GM23338 (cell line): ENCODE results near the gene FDXR. TPM values are rescaled to one million over a fixed set of nuclear protein-coding genes. Genes with fewer than 3 reads are reported as not detected.

ENCODE experiments used
- ATAC-seq: fragments of 200-7000 bp; cut with Tn5 transposase; 3 replicates; pipeline ENCODE4 v1.9.1; 2020
- DNase-seq: peaks from one replicate; pipeline ENCODE4 v3.0.0-alpha.2; 2015; ENCODE audit warnings: low spot score
- H2AFZ ChIP-seq: fragments of 200-600 bp; sonication (generic); 2 replicates; pipeline ENCODE4 v1.8.0; 2016; ENCODE audit warnings: antibody characterized with exemption, mild to moderate bottlenecking, moderate library complexity
- H3F3A ChIP-seq: fragments of 200-600 bp; sonication (generic); replicated peaks from 2 replicates; pipeline ENCODE4 v1.8.0; 2017; ENCODE audit warnings: antibody characterized with exemption, mixed run types, low read depth
- H3K27ac ChIP-seq: fragments of 200-600 bp; sonication (generic); 2 replicates; pipeline ENCODE4 v1.6.1; 2016; ENCODE audit warnings: low read depth
- H3K27me3 ChIP-seq: fragments of 200-600 bp; sonication (generic); 2 replicates; pipeline ENCODE4 v1.8.0; 2016; ENCODE audit warnings: mild to moderate bottlenecking, mixed run types, moderate library complexity; ENCODE audit not compliant: insufficient read depth
- H3K36me3 ChIP-seq: fragments of 200-600 bp; sonication (generic); 2 replicates; pipeline ENCODE4 v1.8.0; 2016; ENCODE audit warnings: mild to moderate bottlenecking; ENCODE audit not compliant: insufficient read depth
- H3K4me1 ChIP-seq: fragments of 200-600 bp; sonication (generic); 2 replicates; pipeline ENCODE4 v1.8.0; 2016; ENCODE audit warnings: mild to moderate bottlenecking, moderate library complexity; ENCODE audit not compliant: insufficient read depth
- H3K4me2 ChIP-seq: fragments of 200-600 bp; sonication (generic); 2 replicates; pipeline ENCODE4 v1.7.1; 2017; ENCODE audit warnings: mixed run types
- H3K4me3 ChIP-seq: fragments of 200-600 bp; sonication (generic); 2 replicates; pipeline ENCODE4 v1.6.1; 2016; ENCODE audit warnings: mixed run types
- H3K79me2 ChIP-seq: fragments of 200-600 bp; sonication (generic); replicated peaks from 2 replicates; pipeline ENCODE4 v1.8.0; 2017; ENCODE audit warnings: mild to moderate bottlenecking; ENCODE audit not compliant: insufficient read depth
- H3K9me2 ChIP-seq: fragments of 200-600 bp; sonication (generic); 2 replicates; pipeline ENCODE4 v1.8.0; 2017; ENCODE audit not compliant: insufficient read depth
- H4K20me1 ChIP-seq: fragments of 200-600 bp; sonication (generic); replicated peaks from 2 replicates; pipeline ENCODE4 v1.8.0; 2017; ENCODE audit warnings: mild to moderate bottlenecking; ENCODE audit not compliant: insufficient read depth
- H3K27ac Mint-ChIP-seq: 2 replicates; pipeline ENCODE4 v1.8.0; 2020; ENCODE audit warnings: inconsistent platforms, mild to moderate bottlenecking, moderate library complexity, mixed read lengths
- H3K27me3 Mint-ChIP-seq: 3 replicates; pipeline ENCODE4 v1.8.0; 2022; ENCODE audit warnings: low read depth, mild to moderate bottlenecking, moderate library complexity, mixed read lengths, inconsistent platforms; ENCODE audit not compliant: insufficient read depth, poor library complexity
- H3K36me3 Mint-ChIP-seq: 3 replicates; pipeline ENCODE4 v1.8.0; 2021; ENCODE audit warnings: low read depth, mild to moderate bottlenecking, inconsistent platforms, moderate library complexity, mixed read lengths
- H3K4me1 Mint-ChIP-seq: 3 replicates; pipeline ENCODE4 v1.8.0; 2020; ENCODE audit warnings: mild to moderate bottlenecking, inconsistent platforms, mixed read lengths
- H3K4me3 Mint-ChIP-seq: 3 replicates; pipeline ENCODE4 v1.8.0; 2021; ENCODE audit warnings: moderate library complexity, mild to moderate bottlenecking, inconsistent platforms, mixed read lengths
- H3K9me3 Mint-ChIP-seq: 3 replicates; pipeline ENCODE4 v1.8.0; 2020; ENCODE audit warnings: moderate library complexity, mild to moderate bottlenecking, inconsistent platforms, mixed read lengths
- CREB1 ChIP-seq: fragments of 250-450 bp; sonication (Bioruptor Pico); IDR thresholded peaks from 2 replicates; pipeline ENCODE4 v1.5.0; 2020; ENCODE audit warnings: low read depth, mild to moderate bottlenecking, moderate library complexity
- EZH2 ChIP-seq: fragments of 200-600 bp; sonication (generic); IDR thresholded peaks from one replicate; pipeline ENCODE4 v1.8.0; 2017; ENCODE audit warnings: antibody characterized with exemption, mild to moderate bottlenecking, low read depth; ENCODE audit not compliant: unreplicated experiment
- JUNB ChIP-seq: IDR thresholded peaks from one replicate; pipeline ENCODE4 v1.6.1; 2016; ENCODE audit warnings: antibody characterized with exemption; ENCODE audit not compliant: unreplicated experiment
- POLR2AphosphoS5 ChIP-seq: IDR thresholded peaks from 2 replicates; pipeline ENCODE4 v1.6.1; 2016; ENCODE audit warnings: antibody characterized with exemption, low read depth
- ZNF462 ChIP-seq: fragments of 250-450 bp; sonication (Bioruptor Pico); IDR thresholded peaks from 2 replicates; pipeline ENCODE4 v1.5.0; 2020; ENCODE audit warnings: mild to moderate bottlenecking, moderate library complexity
- polyA plus RNA-seq: library from polyadenylated mRNA; unstranded; fragments of >200 nt; fragmentation: Nextera tagmentation; extraction: Ambion mirVana; gene quantifications from 2 replicates; pipeline ENCODE4 v1.2.1, GENCODE V29; 2016
- total RNA-seq: library from RNA; depleted of rRNA; stranded (reverse); fragments of >200 nt; shearing (Covaris generic); gene quantifications from 2 replicates; pipeline ENCODE4 v1.2.3, GENCODE V29; 2014

FDXR gene
- total and polyA plus RNA-seq, 2 experiments from 2014 or later, result 21.7 to 33.1 TPM

GRCh38 chr17:74839990-74840852 is 32.6 kb downstream of the FDXR start:
- Mint-ChIP-seq H3K4me3 (no peak overlapping the region), H3K4me1 (peaks cover 32% of the 10 kb centered on the region), H3K9me3 (no peaks in the 10 kb centered on the region), H3K36me3 (no peaks in the 10 kb centered on the region; the same call in 2 of the 3 replicates), H3K27ac (no peak overlapping the region), H3K27me3 (peaks cover 30% of the 10 kb centered on the region)
- Histone ChIP-seq H3K27me3 (peaks cover 41% of the 10 kb centered on the region), H3F3A (0 out of 2 replicates have a peak, but pooled peaks cover 7% of the 10 kb centered on the region), H3K27ac (no peak overlapping the region), H3K4me1 (peaks cover 10% of the 10 kb centered on the region; the same call in 1 of the 2 replicates), H2AFZ (no peak overlapping the region), H3K4me3 (no peak overlapping the region), H3K9me2 (no peaks in the 10 kb centered on the region), H3K36me3 (no peaks in the 10 kb centered on the region), H3K4me2 (peak overlapping the region; percentile 51), H3K79me2 (no peaks in the 10 kb centered on the region), H4K20me1 (peaks cover 5% of the 10 kb centered on the region)
- ATAC-seq (peak; percentile 30), DNase-seq (peak; percentile 40)
- TF ChIP-seq ZNF462 (CRISPR knock-in tag) (no peak), POLR2AphosphoS5 (peak; percentile 15; the same call in 1 of the 2 replicates)

DNA sequence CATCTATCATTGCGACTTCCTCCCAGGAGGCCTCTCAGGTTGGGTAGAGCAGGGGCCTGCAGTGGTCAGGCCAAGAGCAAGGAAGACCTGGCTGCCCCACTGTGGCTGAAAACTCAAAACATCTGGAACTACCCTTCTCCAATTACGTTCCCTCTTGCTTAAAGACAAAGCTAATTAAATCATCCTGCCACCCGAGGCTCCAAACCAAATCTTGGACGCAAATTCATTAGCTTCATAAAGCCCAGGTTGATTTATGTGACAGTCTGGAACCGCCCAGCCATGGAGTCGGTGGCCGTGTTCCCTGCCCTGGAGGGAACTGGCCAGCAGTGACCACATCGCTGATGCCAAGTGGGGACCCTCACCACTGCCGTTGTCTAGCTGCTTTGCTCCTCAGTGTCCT is 34.5 kb downstream of the FDXR start:
- peaks cover 5% of the 10 kb centered on the region for H4K20me1 ChIP-seq
- H3K36me3 ChIP-seq, result no peaks in the 10 kb centered on the region
- no peak overlapping the region for H2AFZ ChIP-seq
- Mint-ChIP-seq H3K36me3 (no peaks in the 10 kb centered on the region; the same call in 2 of the 3 replicates), H3K9me3 (no peaks in the 10 kb centered on the region), H3K4me1 (peaks cover 35% of the 10 kb centered on the region), H3K4me3 (no peak overlapping the region), H3K27ac (no peak overlapping the region; the same call in 1 of the 2 replicates), H3K27me3 (peaks cover 21% of the 10 kb centered on the region)
- 0 out of 2 replicates have a peak, but pooled peaks cover 5% of the 10 kb centered on the region for H3F3A ChIP-seq
- no peak for DNase-seq
- ATAC-seq, result no peak
- H3K4me1 ChIP-seq, result peaks cover 10% of the 10 kb centered on the region; the same call in 1 of the 2 replicates
- H3K4me2 ChIP-seq, result no peak overlapping the region
- H3K27me3 ChIP-seq, result peaks cover 21% of the 10 kb centered on the region
- H3K27ac ChIP-seq, result no peak overlapping the region
- no peak overlapping the region for H3K4me3 ChIP-seq
- H3K79me2 ChIP-seq, result no peaks in the 10 kb centered on the region
- no peaks in the 10 kb centered on the region for H3K9me2 ChIP-seq
- TF ChIP-seq EZH2, result no peak
- no peak for TF ChIP-seq CREB1
- TF ChIP-seq JUNB, result no peak
